ENCODE measurements around the gene FGFRL1.

The FGFRL1 gene

DNA sequence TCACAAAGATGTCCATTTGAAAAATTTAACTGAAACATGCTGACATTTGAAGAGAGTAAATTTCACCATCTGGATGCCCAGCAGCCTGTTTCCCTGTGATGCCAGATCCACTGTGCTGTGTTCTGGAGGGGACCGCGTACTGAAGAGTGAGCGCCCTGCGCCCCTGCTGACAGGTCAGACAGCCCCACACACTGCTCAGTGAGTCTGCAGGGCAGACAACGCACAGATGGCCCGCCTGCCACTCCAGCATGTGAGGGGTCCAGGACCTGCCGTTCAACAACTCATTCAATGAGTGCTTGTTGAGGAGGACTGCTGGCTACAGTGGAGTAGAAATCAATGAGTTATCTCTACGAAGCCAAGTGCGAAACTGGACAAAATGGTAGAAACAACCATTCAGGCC lies 49.2 kb downstream of the FGFRL1 start:
- no peak for DNase-seq (ENCODE audit: low read depth)
- TF ChIP-seq MYC (IDR thresholded peaks at IDR 0.05; ENCODE audit: low read depth, low read length) (no peak), POLR2A (IDR thresholded peaks at IDR 0.05; ENCODE audit: extremely low read depth, insufficient read length) (no peak)
- TF ChIP-seq, protein P1, sequence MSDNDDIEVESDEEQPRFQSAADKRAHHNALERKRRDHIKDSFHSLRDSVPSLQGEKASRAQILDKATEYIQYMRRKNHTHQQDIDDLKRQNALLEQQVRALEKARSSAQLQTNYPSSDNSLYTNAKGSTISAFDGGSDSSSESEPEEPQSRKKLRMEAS (IDR thresholded peaks at IDR 0.05; ENCODE audit: low read depth, low read length) = no peak
- TF ChIP-seq, protein P2, sequence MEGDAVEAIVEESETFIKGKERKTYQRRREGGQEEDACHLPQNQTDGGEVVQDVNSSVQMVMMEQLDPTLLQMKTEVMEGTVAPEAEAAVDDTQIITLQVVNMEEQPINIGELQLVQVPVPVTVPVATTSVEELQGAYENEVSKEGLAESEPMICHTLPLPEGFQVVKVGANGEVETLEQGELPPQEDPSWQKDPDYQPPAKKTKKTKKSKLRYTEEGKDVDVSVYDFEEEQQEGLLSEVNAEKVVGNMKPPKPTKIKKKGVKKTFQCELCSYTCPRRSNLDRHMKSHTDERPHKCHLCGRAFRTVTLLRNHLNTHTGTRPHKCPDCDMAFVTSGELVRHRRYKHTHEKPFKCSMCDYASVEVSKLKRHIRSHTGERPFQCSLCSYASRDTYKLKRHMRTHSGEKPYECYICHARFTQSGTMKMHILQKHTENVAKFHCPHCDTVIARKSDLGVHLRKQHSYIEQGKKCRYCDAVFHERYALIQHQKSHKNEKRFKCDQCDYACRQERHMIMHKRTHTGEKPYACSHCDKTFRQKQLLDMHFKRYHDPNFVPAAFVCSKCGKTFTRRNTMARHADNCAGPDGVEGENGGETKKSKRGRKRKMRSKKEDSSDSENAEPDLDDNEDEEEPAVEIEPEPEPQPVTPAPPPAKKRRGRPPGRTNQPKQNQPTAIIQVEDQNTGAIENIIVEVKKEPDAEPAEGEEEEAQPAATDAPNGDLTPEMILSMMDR (IDR thresholded peaks at IDR 0.05; ENCODE audit: low read depth, low read length) = no peak

DNA sequence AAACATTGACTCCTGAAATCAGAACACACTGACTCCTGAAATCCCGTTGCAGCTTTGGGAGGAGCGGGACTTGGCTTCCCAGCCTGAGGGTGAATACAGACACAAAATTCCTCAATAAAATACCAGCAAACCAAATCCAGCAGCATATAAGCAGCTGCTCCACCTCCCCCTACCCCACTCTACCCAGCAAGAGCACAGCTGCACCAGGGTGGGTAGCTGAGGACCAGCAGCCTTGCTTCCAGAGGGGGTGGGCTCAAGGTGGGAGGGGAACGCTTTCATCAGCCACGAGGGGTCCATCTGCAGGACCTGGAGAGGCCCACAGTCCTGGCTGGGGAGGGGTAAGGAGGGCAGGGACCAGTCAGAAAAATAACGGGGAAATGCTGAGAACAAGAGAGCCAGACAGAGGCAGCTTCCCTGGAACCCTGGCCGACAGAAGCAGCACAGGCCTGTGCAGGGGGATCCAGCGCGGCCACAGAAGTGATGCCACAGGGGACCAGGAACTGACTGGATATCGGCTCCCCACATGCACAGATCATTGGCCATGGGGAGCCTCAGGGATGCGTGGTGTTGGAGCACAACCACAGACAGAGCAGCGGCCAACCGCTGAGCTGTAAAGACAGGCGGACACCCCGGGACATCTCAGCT lies 49.8 kb downstream of the FGFRL1 start:
- no peak overlapping the region for H3K4me3 ChIP-seq (ENCODE audit: low read depth, low read length)
- no peak for DNase-seq (ENCODE audit: low read depth)
- TF ChIP-seq, protein P1 (IDR thresholded peaks at IDR 0.05; ENCODE audit: low read depth, low read length) = no peak
- TF ChIP-seq, protein P2 (IDR thresholded peaks at IDR 0.05; ENCODE audit: low read depth, low read length) = no peak
- TF ChIP-seq POLR2A (IDR thresholded peaks at IDR 0.05; ENCODE audit: extremely low read depth, insufficient read length) (no peak), MYC (IDR thresholded peaks at IDR 0.05; ENCODE audit: low read depth, low read length) (no peak)

More for the DNA sequence above, 49.2 kb downstream of the FGFRL1 start:
- no peak overlapping the region for H3K4me3 ChIP-seq (ENCODE audit: low read depth, low read length)

DNA sequence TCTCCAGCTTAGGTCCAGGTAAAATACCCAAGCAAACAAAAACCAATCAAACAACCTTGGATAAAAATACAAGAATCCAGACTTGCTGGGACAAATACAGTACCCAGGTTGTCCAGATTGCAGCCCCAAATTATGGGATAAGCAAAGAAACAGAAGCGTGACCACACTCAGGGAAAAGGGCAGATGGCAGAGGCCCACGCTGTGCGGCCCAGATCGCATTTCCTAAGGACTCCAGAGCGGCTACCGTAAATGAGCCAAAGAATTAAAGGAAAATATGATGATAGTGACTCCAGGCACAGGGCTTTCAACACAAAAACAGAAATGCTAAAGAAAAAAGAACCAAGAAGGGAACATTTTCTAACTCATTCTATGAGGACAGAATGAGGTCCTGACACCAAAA lies 50.3 kb downstream of the FGFRL1 start:
- no peak overlapping the region for H3K4me3 ChIP-seq (ENCODE audit: low read depth, low read length)
- DNase-seq (ENCODE audit: low read depth) = no peak
- no peak for TF ChIP-seq POLR2A (IDR thresholded peaks at IDR 0.05; ENCODE audit: extremely low read depth, insufficient read length)
- TF ChIP-seq, protein P1 (IDR thresholded peaks at IDR 0.05; ENCODE audit: low read depth, low read length) = no peak
- TF ChIP-seq, protein P2 (IDR thresholded peaks at IDR 0.05; ENCODE audit: low read depth, low read length) = no peak

DNA sequence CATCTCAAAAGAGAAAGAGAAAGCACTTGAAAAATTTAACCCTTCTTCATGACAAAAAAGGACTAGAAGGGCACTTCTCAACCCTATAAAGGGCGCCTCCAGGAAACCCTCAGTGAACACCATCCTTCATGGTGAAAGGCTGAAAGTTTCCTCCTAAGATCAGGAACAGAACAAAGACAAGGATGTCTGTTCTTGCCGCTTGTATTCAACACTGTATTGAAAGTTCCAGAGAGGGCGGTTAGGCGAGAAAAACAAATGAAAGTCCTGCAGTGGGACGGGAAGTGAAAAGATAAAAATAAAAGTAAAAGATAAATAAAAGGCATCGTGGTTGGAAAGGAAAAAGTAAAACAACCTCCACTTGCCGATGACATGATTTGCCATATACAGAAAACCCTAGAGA lies 51.0 kb downstream of the FGFRL1 start:
- DNase-seq (ENCODE audit: low read depth) = no peak
- TF ChIP-seq, protein P2 (IDR thresholded peaks at IDR 0.05; ENCODE audit: low read depth, low read length) = no peak
- TF ChIP-seq POLR2A (IDR thresholded peaks at IDR 0.05; ENCODE audit: extremely low read depth, insufficient read length) = no peak
- TF ChIP-seq, protein P1 (IDR thresholded peaks at IDR 0.05; ENCODE audit: low read depth, low read length) = no peak
- TF ChIP-seq MYC (IDR thresholded peaks at IDR 0.05; ENCODE audit: low read depth, low read length) = no peak
- no peak overlapping the region for H3K4me3 ChIP-seq (ENCODE audit: low read depth, low read length)

DNA sequence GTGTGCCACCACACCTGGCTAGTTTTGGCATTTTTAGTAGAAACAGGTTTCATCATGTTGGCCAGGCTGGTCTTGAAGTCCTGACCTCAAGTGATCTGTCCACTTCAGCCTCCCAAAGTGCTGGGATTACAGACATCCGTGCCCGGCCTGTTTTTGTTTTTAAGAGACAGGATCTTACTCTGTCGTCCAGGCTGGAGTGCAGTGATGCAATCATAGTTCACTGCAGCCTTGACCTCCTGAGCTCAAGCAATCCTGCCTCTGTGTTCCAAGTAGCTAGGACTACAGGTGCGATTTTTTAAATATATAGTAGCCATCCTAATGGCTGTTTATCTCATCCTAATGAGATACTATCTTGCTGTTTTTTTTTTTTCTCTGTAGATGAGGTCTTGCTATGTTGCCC lies 54.3 kb downstream of the FGFRL1 start:
- no peak for DNase-seq (ENCODE audit: low read depth)
- TF ChIP-seq, protein P1 (IDR thresholded peaks at IDR 0.05; ENCODE audit: low read depth, low read length) = no peak
- TF ChIP-seq POLR2A (IDR thresholded peaks at IDR 0.05; ENCODE audit: extremely low read depth, insufficient read length) = no peak
- TF ChIP-seq MYC (IDR thresholded peaks at IDR 0.05; ENCODE audit: low read depth, low read length) = no peak
- TF ChIP-seq, protein P2 (IDR thresholded peaks at IDR 0.05; ENCODE audit: low read depth, low read length) = no peak
- H3K4me3 ChIP-seq (ENCODE audit: low read depth, low read length) = no peak overlapping the region

All from NB4 (cell line).